HUES6 (cell line): ENCODE measurements around the gene GPR152.

Source experiments
- H3K27ac ChIP-seq: 2 replicates; pipeline ENCODE4 v1.7.0; 2013; ENCODE audit warnings: low read depth, mild to moderate bottlenecking, low read length, inconsistent platforms
- H3K27me3 ChIP-seq: 2 replicates; pipeline ENCODE4 v1.6.1; 2013; ENCODE audit warnings: low read length; ENCODE audit not compliant: control insufficient read depth, insufficient read depth
- H3K36me3 ChIP-seq: 2 replicates; pipeline ENCODE4 v1.6.1; 2013; ENCODE audit warnings: low read length; ENCODE audit not compliant: control insufficient read depth, insufficient read depth
- H3K4me1 ChIP-seq: 2 replicates; pipeline ENCODE4 v1.6.1; 2013; ENCODE audit warnings: low read length; ENCODE audit not compliant: control insufficient read depth, insufficient read depth
- H3K4me3 ChIP-seq: 2 replicates; pipeline ENCODE4 v1.5.1; 2013; ENCODE audit warnings: low read depth, low read length
- H3K9ac ChIP-seq: one replicate; pipeline ENCODE4 v1.6.1; 2013; ENCODE audit warnings: mild to moderate bottlenecking, low read length
- H3K9me3 ChIP-seq: 2 replicates; pipeline ENCODE4 v1.6.1; 2013; ENCODE audit warnings: low read depth, low read length; ENCODE audit not compliant: control insufficient read depth, insufficient read depth

GPR152 gene

DNA sequence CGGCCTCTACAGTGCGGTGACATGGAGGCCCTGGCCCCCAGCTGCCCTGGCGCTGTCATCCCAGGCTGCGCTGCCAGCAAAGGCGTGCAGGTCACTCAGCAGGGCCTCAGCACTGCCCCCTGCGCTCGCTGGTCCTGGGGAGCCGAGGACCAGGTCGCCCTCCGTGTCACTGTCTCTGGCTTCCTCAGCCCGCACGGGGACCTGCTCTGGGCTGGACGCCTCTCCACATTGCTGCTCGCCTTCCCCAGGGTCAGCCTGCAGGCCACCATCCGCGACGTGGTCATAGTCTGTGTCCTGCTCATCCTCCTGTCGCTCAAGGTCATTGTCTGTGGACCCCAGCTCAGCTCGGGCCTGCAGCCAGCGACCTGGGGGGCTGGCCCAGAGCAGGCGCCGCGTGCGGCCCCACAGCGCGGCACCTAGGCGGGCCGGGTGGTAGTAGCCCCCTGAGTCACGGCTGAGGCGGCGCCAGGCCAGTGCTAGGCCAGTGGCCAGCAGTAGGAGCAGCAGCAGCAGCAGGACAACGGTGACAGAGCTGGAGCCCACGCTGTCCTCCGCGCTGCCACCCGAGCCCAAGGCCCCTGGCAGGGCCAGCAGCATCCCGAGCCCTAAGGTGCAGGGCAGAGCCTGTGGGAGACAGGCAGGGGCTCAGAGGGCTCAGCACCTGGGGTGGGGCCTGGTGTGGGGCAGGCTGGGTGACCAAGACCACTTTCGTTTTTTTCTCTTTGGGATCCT, 16.6 kb downstream of the GPR152 start:
- H3K9me3 ChIP-seq: no peaks in the 10 kb centered on the region
- peaks cover 25% of the 10 kb centered on the region for H3K4me1 ChIP-seq
- H3K4me3 ChIP-seq: no peak overlapping the region
- peaks cover 74% of the 10 kb centered on the region for H3K36me3 ChIP-seq
- peak overlapping the region; percentile 88 for H3K27ac ChIP-seq
- peak overlapping the region; percentile 77 for H3K9ac ChIP-seq
- no peaks in the 10 kb centered on the region for H3K27me3 ChIP-seq

DNA sequence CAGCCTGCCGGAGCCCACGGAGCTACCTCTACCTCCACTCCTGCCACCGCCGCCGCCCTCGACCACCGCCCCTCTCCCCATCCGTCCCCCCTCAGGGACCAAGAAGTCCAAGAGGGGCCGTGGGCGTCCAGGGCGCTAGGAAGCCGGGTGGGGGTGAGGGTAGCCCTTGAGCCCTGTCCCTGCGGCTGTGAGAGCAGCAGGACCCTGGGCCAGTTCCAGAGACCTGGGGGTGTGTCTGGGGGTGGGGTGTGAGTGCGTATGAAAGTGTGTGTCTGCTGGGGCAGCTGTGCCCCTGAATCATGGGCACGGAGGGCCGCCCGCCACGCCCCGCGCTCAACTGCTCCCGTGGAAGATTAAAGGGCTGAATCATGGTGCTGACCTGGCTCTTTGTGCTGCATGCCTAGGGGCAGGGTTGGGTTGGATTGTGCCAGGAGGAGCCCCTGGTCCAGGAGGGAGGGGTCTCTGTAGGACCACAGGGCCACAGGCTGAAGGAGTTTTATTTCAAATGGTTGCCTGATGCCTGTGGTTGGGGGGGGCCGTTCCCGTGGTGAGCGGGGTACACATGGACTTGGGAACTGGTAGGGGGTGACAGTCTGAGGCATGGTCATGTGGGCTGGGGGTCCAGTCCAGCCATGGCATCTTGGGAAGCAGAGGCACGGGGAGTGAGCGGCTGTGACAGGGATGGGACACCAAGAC, 17.4 kb downstream of the GPR152 start:
- Histone ChIP-seq H3K4me1 (peaks cover 25% of the 10 kb centered on the region), H3K4me3 (no peak overlapping the region), H3K27ac (peak overlapping the region; percentile 88), H3K36me3 (peaks cover 72% of the 10 kb centered on the region), H3K27me3 (no peaks in the 10 kb centered on the region), H3K9me3 (no peaks in the 10 kb centered on the region), H3K9ac (peak overlapping the region; percentile 47)

DNA sequence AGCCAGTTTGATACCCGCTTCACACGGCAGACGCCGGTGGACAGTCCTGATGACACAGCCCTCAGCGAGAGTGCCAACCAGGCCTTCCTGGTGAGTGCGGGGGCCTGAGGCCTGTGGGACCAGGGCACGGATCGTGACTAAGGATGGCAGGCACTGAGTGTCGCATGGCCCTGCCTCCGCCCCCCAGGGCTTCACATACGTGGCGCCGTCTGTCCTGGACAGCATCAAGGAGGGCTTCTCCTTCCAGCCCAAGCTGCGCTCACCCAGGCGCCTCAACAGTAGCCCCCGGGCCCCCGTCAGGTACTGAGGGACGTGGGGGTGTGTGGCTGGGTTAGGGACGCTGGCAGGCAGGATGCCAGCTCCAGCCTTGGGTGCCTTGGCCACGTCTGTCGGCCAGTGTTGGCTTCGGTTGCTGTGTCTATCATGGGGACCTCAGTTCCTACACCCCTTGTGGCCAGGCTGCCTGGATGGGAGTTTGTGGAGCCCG, 18.1 kb downstream of the GPR152 start:
- H3K4me3 ChIP-seq: no peak overlapping the region
- H3K27me3 ChIP-seq: no peaks in the 10 kb centered on the region
- H3K9me3 ChIP-seq: no peaks in the 10 kb centered on the region
- no peak overlapping the region for H3K9ac ChIP-seq
- H3K27ac ChIP-seq: no peak overlapping the region
- peaks cover 75% of the 10 kb centered on the region for H3K36me3 ChIP-seq
- H3K4me1 ChIP-seq: peaks cover 25% of the 10 kb centered on the region

DNA sequence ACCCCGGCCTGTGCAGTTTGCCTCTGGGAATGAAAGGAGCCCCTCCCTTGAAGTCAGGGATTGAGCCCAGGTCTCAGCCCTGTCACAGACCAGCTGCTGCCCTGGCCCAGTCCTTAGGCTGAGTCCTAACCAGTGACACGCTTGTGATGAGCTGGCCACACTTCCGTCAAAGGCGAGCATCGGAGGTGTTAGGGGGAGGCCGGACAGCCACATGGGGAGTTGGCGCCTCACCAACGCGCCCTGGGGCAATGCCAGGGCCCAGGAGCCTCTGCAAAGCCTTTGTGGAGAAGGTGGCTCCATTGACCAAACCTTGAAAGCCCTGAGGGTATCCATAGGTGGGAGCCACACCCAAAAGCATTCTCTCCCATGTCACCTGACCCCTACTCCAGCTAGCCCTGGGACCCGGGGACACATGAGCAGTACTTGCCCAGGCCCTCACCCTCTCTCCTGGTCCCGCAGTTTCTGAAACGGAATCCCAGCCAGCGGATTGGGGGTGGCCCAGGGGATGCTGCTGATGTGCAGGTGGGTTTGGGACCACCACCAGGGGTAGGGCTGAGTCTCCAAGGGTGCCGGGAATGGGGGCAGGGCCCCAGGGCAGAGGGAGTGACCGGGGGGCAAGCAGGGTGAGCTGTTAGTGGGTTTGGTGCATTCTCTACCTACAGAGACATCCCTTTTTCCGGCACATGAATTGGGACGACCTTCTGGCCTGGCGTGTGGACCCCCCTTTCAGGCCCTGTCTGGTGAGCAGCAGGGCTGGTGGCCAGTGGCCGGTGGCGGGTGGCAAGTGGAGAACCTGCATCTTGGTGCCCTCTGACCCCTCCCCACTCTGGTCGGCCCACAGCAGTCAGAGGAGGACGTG, 18.8 kb downstream of the GPR152 start:
- Histone ChIP-seq H3K9me3 (no peaks in the 10 kb centered on the region), H3K4me1 (peaks cover 25% of the 10 kb centered on the region), H3K27me3 (no peaks in the 10 kb centered on the region), H3K36me3 (peaks cover 70% of the 10 kb centered on the region), H3K4me3 (no peak overlapping the region), H3K9ac (no peak overlapping the region), H3K27ac (no peak overlapping the region)

DNA sequence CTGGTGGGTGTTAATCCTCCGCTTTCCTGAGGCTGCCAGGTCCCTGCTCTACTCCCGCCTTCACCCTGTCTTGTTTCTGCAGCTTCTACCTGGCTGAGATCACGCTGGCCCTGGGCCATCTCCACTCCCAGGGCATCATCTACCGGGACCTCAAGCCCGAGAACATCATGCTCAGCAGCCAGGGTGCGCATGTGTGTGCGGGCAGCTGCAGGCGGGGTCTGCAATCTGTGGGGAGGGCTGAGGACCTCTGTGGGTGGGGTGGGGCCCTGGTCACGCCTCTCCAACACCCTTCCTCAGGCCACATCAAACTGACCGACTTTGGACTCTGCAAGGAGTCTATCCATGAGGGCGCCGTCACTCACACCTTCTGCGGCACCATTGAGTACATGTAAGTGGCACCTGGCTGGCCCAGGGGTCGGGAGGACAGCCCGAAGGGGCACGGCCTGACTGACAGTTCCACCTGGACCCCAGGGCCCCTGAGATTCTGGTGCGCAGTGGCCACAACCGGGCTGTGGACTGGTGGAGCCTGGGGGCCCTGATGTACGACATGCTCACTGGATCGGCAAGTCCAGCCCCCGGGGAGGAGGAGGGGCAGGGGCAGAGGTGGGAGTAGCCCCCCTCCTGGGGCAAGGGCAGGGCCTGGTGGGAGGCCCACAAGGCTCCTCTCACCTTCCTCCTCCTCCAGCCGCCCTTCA, 19.7 kb downstream of the GPR152 start:
- Histone ChIP-seq H3K4me3 (no peak overlapping the region), H3K27me3 (no peaks in the 10 kb centered on the region), H3K9ac (no peak overlapping the region), H3K4me1 (peaks cover 23% of the 10 kb centered on the region), H3K36me3 (peaks cover 60% of the 10 kb centered on the region), H3K27ac (no peak overlapping the region), H3K9me3 (no peaks in the 10 kb centered on the region)

DNA sequence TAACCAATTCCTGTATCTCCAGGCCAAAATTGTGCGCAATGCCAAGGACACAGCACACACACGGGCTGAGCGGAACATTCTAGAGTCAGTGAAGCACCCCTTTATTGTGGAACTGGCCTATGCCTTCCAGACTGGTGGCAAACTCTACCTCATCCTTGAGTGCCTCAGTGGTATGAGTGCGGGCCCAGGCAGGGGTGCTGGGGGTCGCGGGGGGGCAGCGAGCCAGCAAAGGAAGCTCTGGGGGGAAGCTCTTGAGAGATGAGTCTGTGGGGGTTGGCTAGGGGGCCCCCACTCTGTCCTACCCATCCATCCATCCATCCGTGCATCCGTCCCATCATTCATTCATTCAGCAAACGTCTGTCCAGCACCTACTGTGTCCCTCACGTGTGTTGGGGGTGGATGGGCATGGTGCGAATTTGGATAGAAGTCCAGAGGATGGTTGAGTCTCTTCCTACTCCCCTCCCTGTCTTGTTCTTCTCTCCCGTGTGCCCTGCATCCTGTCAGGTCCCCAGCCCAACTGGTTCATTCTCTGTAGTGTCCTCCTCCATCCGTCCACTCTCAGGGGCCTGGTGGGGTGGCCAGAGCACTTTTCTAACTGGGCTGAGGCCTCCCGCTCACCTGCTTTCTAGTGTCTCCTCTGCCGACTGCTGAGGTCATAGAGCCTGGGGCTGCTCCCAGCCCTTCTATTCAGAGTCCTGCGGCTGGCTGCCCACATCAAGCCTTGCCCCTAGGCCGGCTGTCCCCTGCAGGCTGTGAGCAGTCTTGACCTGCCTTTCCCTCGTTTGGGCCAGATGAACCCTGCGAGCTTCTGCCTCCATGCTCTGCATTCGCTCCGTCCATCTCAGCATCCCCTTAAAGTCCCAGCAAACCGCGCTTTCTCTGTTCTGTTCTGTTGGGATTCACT, 20.9 kb downstream of the GPR152 start:
- Histone ChIP-seq H3K4me3 (no peak overlapping the region), H3K27me3 (no peaks in the 10 kb centered on the region), H3K9me3 (no peaks in the 10 kb centered on the region), H3K4me1 (peaks cover 14% of the 10 kb centered on the region), H3K27ac (no peak overlapping the region), H3K36me3 (peaks cover 55% of the 10 kb centered on the region), H3K9ac (no peak overlapping the region)

DNA sequence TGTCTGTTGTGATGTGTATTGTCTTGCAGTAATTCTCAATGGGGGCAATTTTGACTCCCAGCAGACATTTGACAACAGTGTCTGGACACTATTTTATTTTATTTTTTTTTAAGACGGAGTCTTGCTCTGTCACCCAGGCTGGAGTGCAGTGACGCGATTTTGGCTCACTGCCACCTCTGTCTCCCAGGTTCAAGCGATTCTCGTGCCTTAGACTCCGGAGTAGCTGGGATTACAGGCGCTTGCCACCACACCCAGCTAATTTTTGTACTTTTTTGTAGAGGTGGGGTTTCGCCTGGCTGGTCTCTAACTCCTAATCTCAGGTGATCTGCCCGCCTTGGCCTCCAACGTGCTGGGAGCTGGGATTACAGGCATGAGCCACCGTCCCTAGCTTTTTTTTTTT, 22.8 kb downstream of the GPR152 start:
- Histone ChIP-seq H3K36me3 (peaks cover 45% of the 10 kb centered on the region), H3K9me3 (no peaks in the 10 kb centered on the region), H3K4me1 (0 out of 2 replicates have a peak, but pooled peaks cover 2% of the 10 kb centered on the region), H3K27me3 (no peaks in the 10 kb centered on the region), H3K27ac (no peak overlapping the region), H3K9ac (no peak overlapping the region), H3K4me3 (peak overlapping the region; percentile 99; the same call in 1 of the 2 replicates)

DNA sequence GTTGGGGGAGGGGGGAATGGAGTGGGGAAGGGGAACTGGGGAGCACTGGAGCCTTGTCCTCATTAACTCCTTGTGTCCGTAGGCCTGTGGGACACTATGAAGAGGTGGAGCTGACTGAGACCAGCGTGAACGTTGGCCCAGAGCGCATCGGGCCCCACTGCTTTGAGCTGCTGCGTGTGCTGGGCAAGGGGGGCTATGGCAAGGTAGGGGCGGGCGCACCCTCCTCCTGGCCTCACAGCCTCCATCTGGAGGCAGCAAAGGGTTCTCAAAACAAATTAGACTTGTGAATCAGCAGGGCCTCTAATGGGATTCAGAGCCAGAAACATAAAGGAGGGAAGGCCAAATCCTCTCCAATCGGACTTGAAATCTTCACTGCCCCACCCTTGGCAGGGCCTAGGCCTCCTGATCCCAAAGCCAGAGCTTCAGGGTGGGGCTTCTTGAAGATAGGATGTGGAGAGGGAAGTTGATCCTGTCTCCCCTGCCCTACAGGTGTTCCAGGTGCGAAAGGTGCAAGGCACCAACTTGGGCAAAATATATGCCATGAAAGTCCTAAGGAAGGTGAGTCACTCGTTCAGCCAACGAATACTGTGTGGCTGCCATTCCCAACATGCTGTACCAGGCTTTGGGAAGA, 23.4 kb downstream of the GPR152 start:
- H3K27me3 ChIP-seq: no peaks in the 10 kb centered on the region

DNA sequence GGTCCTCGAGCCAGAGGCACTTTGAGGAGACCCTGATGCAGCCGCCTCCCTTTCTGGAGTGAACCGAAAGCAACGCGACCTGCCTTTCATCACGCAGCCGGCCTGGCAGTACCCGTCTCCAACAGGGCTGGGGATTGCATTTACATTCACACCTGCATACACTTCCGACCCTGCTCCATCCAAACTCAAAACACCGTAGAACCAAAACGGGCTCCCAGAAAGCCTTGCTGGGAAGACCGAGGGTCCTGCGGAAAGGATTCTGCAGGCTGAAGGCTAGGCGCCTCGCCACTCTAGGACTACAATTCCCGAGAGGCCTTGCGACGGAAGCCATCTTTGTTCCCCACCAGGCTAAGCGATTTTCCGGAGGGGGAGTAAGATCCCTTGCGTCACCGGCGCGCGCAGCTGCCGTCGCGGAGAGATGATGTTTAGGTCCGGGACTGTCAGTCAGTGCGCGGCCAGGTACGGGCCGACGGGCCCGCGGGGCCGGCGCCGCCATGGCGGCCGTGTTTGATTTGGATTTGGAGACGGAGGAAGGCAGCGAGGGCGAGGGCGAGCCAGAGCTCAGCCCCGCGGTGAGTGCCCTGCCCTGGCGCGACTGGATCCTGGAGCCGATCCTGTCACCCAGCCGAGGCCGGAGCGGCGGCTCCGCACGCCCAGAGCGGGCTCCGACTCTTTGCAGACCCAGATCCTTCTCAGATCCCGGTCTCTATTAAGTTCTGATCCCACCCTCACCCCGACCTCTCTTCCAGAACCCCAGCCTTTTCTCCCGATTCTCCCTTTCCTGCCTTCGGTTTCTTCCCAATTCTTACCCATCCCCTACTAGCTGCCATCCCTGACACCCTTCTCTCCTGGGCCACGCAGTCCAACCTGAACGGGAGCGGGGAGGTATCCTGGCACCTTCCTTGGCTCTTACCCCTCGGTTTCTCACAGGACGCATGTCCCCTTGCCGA, 24.2 kb downstream of the GPR152 start, which contains the start of gene RPS6KB2:
RPS6KB2 (plus strand) TSS at position 443 of the 950 bp plus-strand sequence; CDS start at position 495, 52 bp downstream.
- peak within 1 kb of the TSS; percentile 99 for H3K4me3 ChIP-seq
- no peaks in the 10 kb centered on the region for H3K9me3 ChIP-seq
- 0 out of 2 replicates have a peak, but pooled peaks cover 2% of the 10 kb centered on the region for H3K4me1 ChIP-seq
- peak within 1 kb of the TSS; percentile 85 for H3K9ac ChIP-seq
- H3K27ac ChIP-seq: 0 out of 2 replicates have a peak within 1 kb of the TSS, but pooled peaks have one; percentile 4
- no peaks in the 10 kb centered on the region for H3K27me3 ChIP-seq
- peaks cover 31% of the 10 kb centered on the region for H3K36me3 ChIP-seq

More for the DNA sequence above, 23.4 kb downstream of the GPR152 start:
- Histone ChIP-seq H3K9ac (peak overlapping the region; percentile 85), H3K4me1 (0 out of 2 replicates have a peak, but pooled peaks cover 2% of the 10 kb centered on the region), H3K9me3 (no peaks in the 10 kb centered on the region), H3K27ac (no peak overlapping the region), H3K36me3 (peaks cover 39% of the 10 kb centered on the region), H3K4me3 (peak overlapping the region; percentile 99)
